ENCODE data around the gene MTX1.

DNA sequence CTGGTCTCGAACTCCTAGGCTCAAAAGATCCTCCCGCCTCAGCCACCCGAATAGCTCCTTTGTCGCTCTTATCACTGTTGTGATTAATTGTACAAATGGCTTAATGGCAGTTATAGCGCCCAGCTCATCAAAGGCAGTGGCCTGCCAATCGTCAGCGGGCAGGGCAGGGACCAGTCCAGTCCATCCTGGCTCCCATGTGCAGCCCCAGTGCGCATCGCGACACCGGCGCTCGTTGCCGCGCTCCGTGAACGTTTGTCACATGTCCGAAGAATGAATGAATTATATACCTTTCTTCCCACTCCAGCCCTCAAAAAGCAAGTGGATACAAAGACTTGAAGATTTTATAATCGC is 18.4 kb downstream of the MTX1 start:
- TF ChIP-seq, protein P1, sequence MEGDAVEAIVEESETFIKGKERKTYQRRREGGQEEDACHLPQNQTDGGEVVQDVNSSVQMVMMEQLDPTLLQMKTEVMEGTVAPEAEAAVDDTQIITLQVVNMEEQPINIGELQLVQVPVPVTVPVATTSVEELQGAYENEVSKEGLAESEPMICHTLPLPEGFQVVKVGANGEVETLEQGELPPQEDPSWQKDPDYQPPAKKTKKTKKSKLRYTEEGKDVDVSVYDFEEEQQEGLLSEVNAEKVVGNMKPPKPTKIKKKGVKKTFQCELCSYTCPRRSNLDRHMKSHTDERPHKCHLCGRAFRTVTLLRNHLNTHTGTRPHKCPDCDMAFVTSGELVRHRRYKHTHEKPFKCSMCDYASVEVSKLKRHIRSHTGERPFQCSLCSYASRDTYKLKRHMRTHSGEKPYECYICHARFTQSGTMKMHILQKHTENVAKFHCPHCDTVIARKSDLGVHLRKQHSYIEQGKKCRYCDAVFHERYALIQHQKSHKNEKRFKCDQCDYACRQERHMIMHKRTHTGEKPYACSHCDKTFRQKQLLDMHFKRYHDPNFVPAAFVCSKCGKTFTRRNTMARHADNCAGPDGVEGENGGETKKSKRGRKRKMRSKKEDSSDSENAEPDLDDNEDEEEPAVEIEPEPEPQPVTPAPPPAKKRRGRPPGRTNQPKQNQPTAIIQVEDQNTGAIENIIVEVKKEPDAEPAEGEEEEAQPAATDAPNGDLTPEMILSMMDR (IDR thresholded peaks at IDR 0.05 in 4 of 5, conservative IDR thresholded peaks at IDR 0.05 in 1 of 5) = peak in 2 of 5 experiments; percentile 4 to 8
- no peak for TF ChIP-seq POLR2A (IDR thresholded peaks at IDR 0.05)

Measured in gastrocnemius medialis (tissue), 4 donors.